Endothelial cell (in vitro differentiated cells): ENCODE results near the gene PELO. TPM values are rescaled to one million over a fixed set of nuclear protein-coding genes. Genes with fewer than 3 reads are reported as not detected.
"Not testable (repeated sequence)": the region's sequence is repeated elsewhere in the genome, so short reads cannot be mapped to it uniquely, and the experiment has no call there.

Experiments used
- DNase-seq: peaks from one replicate; pipeline ENCODE4 v3.0.0; 2021; ENCODE audit warnings: low spot score
- H3K27ac Mint-ChIP-seq: one replicate; pipeline ENCODE4 v1.8.0; 2021; ENCODE audit warnings: mixed read lengths, inconsistent platforms; ENCODE audit not compliant: unreplicated experiment
- H3K27me3 Mint-ChIP-seq: one replicate; pipeline ENCODE4 v1.8.0; 2021; ENCODE audit warnings: mild to moderate bottlenecking, moderate library complexity, mixed read lengths, inconsistent platforms; ENCODE audit not compliant: unreplicated experiment
- H3K36me3 Mint-ChIP-seq: one replicate; pipeline ENCODE4 v1.8.0; 2021; ENCODE audit warnings: mild to moderate bottlenecking, low read depth, mixed read lengths, inconsistent platforms; ENCODE audit not compliant: unreplicated experiment
- H3K4me1 Mint-ChIP-seq: one replicate; pipeline ENCODE4 v1.8.0; 2021; ENCODE audit warnings: mild to moderate bottlenecking, mixed read lengths, inconsistent platforms; ENCODE audit not compliant: unreplicated experiment
- H3K4me3 Mint-ChIP-seq: one replicate; pipeline ENCODE4 v1.8.0; 2021; ENCODE audit warnings: mild to moderate bottlenecking, mixed read lengths, inconsistent platforms; ENCODE audit not compliant: unreplicated experiment
- H3K9me3 Mint-ChIP-seq: one replicate; pipeline ENCODE4 v1.8.0; 2021; ENCODE audit warnings: mixed read lengths, inconsistent platforms; ENCODE audit not compliant: unreplicated experiment
- CTCF ChIP-seq: fragments of 200-600 bp; sonication (generic); IDR thresholded peaks from one replicate; pipeline ENCODE4 v1.5.0; 2021; ENCODE audit warnings: antibody characterized with exemption; ENCODE audit not compliant: unreplicated experiment
- total RNA-seq: library from RNA; stranded (reverse); fragmentation: NEBNext Ultra II Directional; extraction: Animal tissue kit (Norgen Biotek cat#: 25700); gene quantifications from one replicate; pipeline ENCODE4 v1.2.1, GENCODE V29; 2021; ENCODE audit not compliant: unreplicated experiment

PELO gene
- total RNA-seq, 1 donor from 2014 or later: 31.0 TPM

GRCh38 chr5:52810426-52810825 lies 22.7 kb downstream of the PELO start:
- H3K4me1 Mint-ChIP-seq: peaks cover 9% of the 10 kb centered on the region
- TF ChIP-seq CTCF: no peak
- no peak overlapping the region for H3K4me3 Mint-ChIP-seq
- H3K27me3 Mint-ChIP-seq: no peaks in the 10 kb centered on the region
- H3K27ac Mint-ChIP-seq: no peak overlapping the region
- H3K9me3 Mint-ChIP-seq: no peaks in the 10 kb centered on the region
- no peaks in the 10 kb centered on the region for H3K36me3 Mint-ChIP-seq
- no peak for DNase-seq

GRCh38 chr5:52811067-52811749 lies 23.5 kb downstream of the PELO start:
- H3K36me3 Mint-ChIP-seq: no peaks in the 10 kb centered on the region
- no peak overlapping the region for H3K4me3 Mint-ChIP-seq
- no peak for TF ChIP-seq CTCF
- no peaks in the 10 kb centered on the region for H3K9me3 Mint-ChIP-seq
- DNase-seq: no peak
- no peaks in the 10 kb centered on the region for H3K27me3 Mint-ChIP-seq
- no peak overlapping the region for H3K27ac Mint-ChIP-seq
- H3K4me1 Mint-ChIP-seq: peaks cover 10% of the 10 kb centered on the region

DNA sequence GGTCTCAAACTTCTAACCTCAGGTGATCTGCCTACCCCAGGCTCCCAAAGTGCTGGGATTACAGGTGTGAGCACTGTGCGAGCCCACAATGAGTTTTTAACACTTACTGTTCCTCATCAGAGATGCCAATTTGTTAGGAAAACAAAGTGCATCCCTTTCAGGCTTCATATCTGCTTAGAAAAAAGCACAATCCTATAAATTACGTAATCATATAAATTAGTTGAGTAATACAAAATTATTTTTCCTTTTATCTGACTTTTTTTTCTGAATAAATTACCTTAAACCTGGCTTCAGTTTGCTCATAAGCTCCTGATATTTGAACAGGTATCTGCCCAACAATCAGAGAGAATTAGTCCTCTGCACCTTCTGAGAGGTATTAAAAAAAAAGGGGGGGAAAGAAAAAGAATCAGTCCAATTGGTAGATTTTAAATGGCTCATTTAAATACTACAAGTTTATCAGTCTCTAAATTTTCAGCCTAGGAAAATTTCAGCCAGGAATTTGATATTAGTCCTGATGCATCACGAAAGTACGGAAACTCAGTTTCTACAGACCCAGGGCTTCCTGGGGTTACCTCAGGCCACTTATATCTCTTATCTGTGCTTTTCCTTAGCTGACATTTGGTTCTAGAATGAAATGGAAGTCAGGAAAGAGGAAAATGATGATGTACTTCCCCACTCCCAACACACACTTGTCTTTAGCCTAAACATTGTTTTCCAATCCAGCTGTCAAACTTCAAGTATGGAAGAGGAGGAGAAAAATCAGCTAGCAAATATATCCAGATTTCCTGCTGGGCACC lies 26.8 kb downstream of the PELO start:
- TF ChIP-seq CTCF: no peak
- no peaks in the 10 kb centered on the region for H3K9me3 Mint-ChIP-seq

DNA sequence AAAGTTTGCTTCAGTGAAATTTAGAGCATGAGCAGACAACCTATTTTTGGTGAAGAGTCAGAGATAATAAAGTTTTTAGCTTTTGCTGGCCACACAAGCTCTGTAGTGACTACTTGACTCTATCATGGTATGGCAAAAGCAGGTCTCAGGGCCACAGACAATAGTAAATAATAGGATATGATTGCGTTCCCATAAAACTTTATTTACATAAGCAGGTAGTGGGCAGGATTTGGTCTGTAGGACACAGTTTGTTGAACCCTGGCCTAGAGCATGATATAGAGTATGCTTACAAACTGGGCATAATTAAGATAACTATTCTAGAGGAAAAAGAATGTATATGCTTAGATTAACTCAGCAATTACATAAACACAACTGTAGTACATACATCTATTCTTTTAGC lies 30.1 kb downstream of the PELO start:
- no peak overlapping the region for H3K4me3 Mint-ChIP-seq
- peak overlapping the region; percentile 44 for H3K27ac Mint-ChIP-seq
- TF ChIP-seq CTCF: no peak
- no peak for DNase-seq
- H3K9me3 Mint-ChIP-seq: no peaks in the 10 kb centered on the region
- H3K36me3 Mint-ChIP-seq: no peaks in the 10 kb centered on the region
- H3K4me1 Mint-ChIP-seq: peaks cover 22% of the 10 kb centered on the region
- H3K27me3 Mint-ChIP-seq: no peaks in the 10 kb centered on the region

More for the DNA sequence above, 26.8 kb downstream of the PELO start:
- Mint-ChIP-seq H3K27ac (peak overlapping the region; percentile 80), H3K27me3 (no peaks in the 10 kb centered on the region), H3K36me3 (no peaks in the 10 kb centered on the region), H3K4me1 (peaks cover 22% of the 10 kb centered on the region), H3K4me3 (peak overlapping the region; percentile 38)
- no peak for DNase-seq

DNA sequence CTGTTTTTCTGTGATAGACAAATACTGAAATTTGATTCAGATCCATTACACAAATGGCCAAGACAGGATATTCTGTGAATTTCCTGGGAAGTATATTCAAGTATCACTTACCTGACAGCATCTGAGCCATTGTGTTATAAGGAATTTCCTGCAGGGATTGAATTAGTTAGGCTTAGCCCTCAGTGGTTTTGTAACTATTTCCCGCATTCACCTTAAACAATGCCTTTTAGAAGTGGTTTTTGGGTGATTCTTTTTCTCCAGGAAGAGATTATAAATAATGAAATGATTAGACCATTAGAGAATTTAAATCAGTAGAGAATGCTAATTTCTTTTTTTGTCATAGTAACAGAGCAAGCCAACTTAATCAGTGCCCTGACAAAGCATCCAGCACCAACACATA lies 30.6 kb downstream of the PELO start:
- no peaks in the 10 kb centered on the region for H3K36me3 Mint-ChIP-seq
- TF ChIP-seq CTCF: no peak

GRCh38 chr5:52818807-52819206 lies 31.1 kb downstream of the PELO start:
- not testable (repeated sequence) for H3K4me3 Mint-ChIP-seq, H3K27me3 Mint-ChIP-seq, H3K9me3 Mint-ChIP-seq, H3K36me3 Mint-ChIP-seq, DNase-seq
- peaks cover 22% of the 10 kb centered on the region for H3K4me1 Mint-ChIP-seq
- peak overlapping the region; percentile 91 for H3K27ac Mint-ChIP-seq

More for the DNA sequence above, 30.6 kb downstream of the PELO start:
- Mint-ChIP-seq H3K4me3 (no peak overlapping the region), H3K9me3 (no peaks in the 10 kb centered on the region), H3K27ac (peak overlapping the region; percentile 44), H3K4me1 (peaks cover 22% of the 10 kb centered on the region), H3K27me3 (no peaks in the 10 kb centered on the region)
- DNase-seq: no peak
